ENCODE measurements around the gene MACROD1.
"Not testable (repeated sequence)": the region's sequence is repeated elsewhere in the genome, so short reads cannot be mapped to it uniquely, and the experiment has no call there.

MACROD1 gene

DNA sequence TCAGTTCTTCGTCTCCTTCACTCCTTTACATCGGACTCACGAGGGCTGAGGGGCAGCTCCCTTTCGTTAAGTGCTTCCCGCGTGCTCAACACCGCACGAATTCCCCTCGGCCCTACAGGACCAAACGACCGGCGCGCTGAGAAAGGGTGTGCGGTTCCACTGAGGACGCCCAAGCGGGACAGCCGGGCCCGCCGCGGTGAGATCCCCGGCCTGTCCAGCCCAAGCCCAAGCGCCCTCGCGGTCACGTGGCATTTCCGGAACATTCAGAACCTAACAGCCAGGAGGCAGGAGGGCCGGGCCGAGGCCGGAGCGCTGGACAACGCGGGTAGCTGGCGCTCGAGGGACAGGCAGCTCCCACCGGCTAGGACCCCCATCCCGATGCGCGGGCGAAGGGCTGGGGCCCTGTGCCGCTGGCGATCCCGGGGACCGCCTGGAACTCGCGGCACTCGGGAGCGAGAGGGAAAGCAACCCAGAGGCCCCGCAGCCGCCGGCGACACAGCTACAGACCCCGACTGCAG lies 19.3 kb upstream of the MACROD1 start:
- peak; percentile 67 for DNase-seq

DNA sequence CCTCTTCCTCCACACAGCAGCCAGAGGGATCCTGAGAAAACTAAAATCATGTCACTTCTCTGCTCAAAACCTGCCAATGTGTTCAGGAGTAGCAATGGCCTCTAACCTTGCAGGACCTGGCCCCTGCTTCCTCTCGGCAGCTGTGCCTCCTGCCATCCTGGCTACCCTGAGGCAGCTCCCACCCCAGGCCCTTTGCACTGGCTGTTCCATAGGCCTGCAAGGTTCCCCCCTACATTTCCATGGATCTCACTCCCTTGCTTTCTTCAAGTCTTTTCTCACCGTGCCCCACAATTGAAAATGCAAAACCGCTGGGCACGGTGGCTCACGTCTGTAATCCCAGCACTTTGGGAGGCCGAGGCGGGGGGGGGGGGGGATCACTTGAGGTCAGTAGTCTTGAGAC lies 18.0 kb upstream of the MACROD1 start:
- no peak for DNase-seq

DNA sequence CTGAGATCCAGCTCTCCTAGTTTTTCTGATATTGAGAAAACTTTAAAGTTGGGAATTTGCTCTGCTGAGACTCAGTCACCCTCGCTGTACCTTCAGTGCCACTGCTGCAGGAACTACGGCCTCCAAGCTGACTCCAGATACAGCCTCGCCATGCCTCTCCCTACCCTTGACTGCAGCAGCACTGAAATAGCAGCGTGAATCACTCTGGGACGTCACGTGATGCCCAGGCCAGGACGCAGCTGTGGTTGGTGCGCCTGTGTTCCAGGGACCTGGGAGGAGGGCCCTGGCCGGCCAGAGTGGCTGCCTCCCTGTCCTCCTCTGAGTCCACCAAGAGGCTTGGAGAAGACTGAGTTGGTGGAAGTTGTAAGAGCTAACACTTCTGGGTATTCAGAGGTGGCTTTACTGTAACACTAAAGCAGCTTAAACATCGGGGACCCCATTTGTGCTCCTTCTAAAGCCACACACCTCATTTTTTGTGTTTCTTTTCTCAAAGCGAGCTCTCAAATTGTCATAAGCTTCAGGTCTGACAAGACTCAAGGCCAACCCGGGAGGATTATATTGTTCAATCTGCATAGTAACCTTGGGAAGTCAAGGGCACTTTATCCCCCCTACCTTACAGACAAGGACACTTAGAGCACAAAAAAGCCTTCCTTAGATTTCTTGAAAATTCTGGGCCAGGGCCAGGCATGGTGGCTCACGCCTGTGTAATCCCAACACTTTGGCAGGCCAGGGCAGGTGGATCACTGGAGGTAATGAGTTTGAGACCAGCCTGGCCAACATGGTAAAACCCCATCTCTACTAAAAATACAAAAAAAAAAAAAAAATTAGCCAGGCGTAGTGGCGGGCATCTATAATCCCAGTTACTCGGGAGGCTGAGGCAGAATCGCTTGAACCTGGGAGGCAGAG lies 15.8 kb upstream of the MACROD1 start:
- DNase-seq, result peak; percentile 65

DNA sequence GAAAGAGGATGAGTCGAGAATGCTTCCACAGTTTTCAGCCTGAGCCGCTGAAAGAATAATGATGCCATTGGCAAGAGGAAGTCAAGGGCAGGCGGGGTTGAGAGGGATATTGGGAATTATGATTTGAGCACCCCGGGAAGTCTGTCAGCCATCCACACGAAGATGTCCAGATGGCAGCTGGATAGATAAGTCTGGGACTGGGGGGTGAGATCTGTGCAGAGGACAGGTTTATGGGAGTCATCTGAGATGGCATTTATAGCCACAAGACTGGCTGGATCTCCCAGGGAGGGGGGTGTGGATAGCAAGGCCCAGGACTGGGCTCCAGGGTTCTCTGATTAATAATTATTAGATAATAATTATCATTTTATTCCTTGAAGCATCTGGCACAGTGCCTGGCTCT lies 15.0 kb upstream of the MACROD1 start:
- no peak for DNase-seq

DNA sequence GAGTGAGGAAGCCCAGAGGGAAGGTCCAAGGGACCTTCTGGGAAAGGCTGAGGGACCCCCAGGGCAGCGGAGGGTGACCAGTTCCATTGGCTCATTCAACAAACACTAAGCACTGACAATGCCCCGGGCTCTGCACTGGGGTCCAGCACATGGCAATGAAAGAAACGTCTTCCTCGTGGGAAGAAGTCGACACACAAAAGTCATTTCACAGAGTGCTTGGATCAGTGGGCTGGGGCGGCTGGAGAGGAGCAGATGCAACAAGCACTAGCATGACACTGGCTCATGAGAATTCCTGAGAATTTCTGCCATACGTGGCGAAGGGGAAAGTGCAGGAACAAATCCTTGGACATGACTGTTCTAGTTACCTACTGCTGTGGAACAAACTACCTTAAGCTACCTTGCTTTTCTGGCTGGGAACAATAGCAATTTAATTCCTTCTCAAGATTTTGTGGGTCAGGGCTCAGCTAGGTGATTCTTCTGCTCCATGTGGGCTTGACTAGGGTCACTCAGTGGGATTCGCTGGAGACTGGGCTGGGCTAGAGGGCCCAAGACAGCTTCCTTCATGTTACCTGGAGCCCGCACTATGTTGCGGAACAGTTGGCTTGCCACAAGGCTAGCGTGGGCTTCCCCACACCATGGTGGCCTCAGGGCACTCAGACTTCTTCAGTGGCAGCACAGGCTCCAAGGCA lies 13.2 kb upstream of the MACROD1 start:
- no peak for DNase-seq

DNA sequence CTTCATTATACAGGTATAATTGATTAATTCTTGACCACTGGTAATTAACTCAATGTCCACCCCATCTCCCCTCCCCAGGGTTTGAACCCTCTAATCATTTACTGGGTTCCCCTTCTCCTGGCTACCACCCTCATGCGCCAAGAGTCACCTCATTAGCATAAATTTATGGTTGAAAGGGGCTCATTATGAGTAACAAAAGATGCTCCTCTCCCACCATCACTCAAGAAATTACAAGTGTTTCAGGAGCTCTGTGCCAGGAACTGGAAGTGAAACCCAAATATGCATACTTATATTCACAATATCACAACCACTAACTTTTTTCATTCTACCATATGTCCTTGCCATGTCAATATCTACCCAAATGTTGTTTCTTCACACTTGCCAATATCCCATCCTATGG lies 12.3 kb upstream of the MACROD1 start:
- DNase-seq, result no peak

DNA sequence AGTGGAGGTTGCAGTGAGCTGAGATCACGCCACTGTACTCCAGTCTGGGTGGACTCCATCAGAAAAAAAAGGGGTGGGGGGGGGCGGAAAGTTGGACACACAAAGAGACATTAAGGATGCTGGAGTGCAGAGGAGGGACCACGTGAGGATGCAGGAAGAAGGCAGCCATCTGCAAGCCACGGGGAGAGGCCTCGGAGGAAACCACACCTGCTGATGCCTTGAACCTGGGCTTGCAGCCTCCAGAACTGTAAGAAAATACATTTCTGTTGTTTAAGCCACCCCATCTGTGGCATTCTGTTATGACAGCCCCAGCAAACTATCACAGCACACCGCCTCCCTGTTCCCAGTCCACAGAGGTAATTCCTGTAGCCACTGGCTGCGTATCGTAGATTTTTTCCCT lies 10.8 kb upstream of the MACROD1 start:
- no peak for DNase-seq

DNA sequence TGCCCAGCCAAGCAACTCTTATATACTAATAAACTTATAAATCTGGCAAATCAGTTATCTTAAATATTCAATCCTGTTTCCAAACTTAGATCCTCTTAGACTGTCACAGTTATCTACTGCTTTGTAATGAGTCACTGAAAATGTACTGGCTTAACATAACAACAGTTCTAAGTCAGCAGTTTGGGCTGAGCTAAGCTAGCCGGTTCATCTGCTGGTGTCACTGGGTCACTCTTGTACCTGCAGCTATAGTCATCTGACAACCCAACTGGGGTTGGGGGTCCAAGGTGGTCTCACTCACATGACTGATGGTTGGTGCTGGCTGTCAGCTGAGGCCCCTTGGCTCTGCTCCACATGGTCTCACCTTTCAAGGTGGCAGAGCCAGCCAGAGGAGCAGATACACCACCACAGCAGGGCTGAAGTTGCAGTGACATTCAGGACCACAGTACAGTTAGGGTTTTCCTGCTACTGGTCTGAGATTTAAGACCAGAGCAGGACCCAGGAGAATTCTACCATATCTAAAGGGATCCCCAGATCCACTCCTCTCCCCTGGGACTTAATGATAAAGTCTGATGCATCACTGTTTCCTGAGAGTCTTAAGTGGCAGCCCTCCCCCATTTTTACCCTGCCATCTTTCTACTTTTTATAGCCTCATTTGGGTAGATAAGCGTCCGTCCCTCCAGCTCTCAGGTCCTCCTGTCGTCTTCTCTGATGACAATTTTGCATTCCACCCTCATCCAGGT lies 7.9 kb upstream of the MACROD1 start:
- no peak for DNase-seq

DNA sequence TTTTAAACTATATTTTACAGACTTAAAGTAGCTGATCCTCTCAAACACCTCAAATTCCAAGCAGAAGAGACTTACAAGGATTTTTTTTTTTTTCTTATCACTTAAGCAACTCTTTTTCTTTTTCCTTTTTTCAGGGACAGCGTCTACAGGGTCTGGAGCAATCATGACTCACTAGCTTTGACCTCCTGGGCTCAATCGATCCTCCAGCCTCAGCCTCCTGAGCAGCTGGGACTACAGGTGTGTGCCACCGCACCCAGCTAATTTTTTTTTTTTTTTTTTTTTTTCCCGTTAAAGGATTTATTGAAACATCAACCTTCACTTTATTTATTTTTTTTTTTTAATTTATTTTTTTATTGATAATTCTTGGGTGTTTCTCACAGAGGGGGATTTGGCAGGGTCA lies 4.5 kb upstream of the MACROD1 start:
- no peak for DNase-seq

DNA sequence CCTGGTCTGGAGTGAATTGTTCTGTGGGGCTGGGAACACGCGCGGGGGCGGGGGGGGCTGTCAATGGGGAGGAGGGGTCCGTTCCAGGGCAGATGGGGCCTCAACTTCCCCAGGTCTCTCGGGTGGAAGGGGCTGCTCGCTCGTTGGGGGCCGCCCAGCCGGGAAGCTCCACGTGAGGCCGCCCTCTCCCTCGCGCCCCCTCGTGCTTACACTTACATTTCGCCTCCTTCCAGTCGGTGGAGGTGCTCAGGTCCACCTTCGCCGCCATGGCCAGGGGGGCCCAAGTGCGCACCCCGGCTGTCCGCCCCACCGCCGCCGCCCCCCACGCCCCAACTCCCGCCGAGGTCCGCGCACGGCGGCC lies 452 bp downstream of the MACROD1 start:
- no peak for DNase-seq

DNA sequence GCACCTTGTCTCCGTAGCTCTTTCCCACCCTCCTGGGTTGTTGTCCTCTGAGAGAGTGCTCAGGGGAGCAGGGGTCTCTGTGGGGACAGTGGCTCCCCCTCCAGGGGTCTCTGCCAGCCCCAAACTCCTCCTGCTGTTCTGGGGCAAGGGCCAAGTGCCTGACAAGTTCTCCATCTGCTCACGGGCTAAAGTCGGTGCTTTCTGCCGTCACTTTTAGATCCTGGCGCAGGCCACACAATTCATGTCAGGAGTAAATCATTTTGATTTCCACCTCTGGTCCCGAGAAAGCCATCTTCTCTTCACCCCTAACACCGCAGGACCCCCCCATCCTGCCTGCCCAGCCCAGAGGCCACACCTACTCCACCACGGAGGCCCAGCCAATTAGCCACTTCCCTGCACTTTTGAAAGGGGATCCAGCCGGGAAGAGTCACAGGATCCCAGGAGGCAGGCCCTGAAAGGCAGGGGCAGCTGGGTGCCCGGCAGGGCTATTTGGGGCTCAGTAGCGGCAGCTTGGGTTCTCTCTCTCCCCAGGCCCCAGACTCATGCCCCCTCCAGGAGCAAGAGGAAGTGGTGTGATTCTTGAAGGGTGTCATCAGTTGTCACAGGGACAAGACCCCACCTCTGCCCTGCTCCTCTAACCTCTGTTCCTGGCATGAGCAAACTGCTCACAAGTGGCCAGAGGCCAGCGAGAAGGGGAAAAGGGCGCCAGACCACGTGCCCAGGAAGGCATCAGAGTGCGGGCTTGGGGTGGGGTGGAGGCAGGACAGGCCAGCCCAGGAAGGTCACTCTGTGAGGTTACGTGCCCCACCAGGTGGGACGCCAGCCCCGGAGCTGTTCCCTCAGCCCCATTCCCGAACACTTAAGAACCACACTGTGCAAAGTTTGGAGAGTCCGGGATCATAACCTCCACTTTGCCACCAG lies 1.3 kb downstream of the MACROD1 start:
- DNase-seq, result no peak

DNA sequence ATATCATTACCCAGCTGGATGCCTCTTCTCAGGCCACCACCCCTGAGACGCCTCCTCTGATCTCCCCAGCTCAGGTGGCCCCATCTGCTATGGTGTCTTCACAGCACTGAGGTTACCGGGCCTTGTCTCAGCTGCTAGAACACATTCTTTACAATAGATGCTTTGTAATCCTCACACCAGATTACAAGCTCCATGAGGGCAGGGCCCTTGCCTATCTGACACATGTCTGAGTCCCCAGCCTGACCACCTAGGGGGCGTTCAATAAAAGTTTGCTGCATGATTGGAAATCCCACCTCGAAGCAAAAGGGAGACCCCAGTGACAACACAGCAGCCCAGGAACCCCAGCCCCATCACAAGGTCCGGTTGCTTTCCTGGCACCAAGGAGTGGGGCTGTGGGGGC lies 2.0 kb downstream of the MACROD1 start:
- no peak for DNase-seq

DNA sequence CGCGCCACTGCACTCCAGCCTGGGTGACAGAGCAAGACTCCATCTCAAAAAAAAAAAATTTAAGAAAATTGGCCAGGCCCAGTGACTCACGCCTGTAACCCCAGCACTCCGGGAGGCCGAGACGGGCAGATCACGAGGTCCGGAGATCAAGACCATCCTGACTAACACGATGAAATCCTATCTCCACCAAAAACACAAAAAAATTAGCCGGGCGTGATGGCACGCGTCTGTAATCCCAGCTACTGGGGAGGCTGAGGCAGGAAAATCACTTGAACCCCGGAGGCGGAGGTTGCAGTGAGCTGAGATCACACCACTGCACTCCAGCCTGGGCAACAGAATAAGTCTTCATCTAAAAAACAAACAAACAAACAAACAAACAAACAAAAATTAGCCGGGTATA lies 3.1 kb downstream of the MACROD1 start:
- DNase-seq, result not testable (repeated sequence)

DNA sequence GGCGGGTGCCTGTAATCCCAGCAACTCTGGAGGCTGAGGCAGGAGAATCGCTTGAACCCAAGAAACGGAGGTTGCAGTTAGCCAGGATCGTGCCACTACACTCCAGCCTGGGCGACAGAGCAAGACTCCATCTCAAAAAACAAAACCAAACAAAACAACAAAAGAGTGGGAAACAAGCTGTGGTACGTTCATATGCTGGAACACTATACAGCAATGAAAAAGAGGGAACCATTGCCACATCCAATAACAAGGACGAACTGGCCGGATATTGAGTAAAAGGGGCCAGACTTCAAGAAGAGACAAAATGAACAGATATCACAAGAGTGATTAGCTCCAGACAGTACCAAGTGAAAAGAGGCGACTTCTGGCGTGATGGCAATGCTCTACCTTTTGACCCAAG lies 4.9 kb downstream of the MACROD1 start:
- no peak for DNase-seq

DNA sequence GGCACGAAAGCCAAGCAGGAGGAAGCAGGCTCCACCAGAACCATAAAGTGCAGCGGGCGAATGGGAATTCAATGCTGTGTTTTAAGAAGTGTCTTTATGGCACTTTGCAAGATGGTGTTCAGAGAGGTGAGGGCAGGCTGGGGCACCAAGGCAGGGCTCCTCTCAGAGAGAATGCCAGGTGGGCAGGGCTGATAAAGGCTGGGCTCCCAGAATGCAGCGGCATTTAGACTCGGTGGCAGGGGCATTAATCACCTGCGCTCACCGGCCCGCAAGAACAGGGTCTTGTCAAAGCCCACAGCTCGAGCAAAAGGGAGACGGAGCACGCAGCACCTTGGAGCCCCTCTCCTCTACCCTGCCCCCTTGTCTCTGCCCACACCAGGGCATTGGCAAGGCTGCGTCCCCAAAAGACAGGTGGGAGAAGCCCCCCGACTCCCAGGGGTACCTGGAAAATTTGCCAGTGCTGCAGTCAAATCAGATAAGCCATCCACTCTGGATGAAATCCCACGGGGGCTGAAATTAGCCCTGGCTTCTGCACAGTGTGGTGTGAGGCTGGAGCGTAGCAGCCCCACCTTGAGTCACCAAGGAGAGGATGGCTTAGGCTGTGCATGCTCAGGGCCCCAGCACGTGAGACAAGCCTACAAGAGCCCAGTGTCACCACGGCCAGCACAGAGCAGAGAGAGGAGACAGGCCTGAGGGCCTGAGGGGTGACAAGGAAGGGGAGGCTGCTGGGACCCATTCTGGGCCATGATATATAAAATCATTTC lies 8.1 kb downstream of the MACROD1 start:
- no peak for DNase-seq

DNA sequence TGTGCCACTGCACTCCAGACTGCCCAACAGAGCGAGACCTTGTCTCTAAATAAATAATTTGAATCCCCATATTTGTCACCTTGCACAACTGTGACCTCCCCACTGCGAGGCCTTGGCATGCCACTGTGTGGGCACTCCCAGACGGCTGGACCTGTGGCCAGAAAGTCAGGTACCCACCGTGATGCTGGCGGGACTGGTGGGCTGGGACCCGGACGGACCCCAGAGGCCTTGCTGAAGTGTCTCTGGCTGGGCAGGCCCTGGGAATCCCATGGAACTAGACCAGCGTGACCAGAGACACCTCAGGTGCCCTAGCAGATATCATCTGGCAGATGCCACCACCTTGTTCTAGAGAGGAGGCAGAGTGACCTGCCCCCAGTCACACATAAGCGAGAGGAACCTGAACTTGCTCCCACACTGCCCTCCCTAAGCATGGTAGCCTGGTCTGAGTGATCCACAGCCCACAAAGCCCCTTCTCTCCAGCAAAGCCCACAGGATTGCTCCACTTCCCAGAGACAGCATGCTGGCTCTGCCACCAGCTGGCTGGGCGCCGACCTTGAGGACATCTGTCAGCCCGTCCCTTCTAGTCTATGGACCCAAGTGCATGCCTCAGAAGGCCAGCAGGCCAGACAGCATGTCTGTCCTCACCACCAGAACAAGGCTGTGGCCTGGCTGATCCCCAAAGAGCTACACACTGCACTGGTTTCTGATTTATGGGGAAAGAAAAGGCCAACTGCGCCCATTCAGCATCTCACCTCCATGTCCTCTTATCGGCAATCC lies 9.5 kb downstream of the MACROD1 start:
- DNase-seq, result no peak

DNA sequence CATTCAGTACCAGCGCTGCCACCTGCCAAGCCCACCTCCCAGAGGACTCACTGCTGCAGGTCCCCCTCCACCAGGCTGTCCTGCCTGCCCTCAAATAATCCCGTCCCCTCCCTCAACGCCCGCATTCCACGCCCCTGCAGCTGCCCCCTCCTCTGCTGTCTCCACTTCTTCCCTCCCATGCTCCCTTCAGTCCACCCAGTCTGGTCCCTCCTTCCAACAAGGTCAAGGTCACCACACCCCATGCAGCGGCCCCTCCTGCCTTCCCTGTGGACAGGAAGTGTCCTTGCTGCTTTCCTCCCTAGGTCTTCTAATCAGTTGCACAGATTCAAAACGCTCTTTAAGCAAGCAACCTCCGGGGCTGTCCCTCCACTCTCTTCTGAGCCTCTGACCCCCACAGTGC lies 12.1 kb downstream of the MACROD1 start:
- no peak for DNase-seq

DNA sequence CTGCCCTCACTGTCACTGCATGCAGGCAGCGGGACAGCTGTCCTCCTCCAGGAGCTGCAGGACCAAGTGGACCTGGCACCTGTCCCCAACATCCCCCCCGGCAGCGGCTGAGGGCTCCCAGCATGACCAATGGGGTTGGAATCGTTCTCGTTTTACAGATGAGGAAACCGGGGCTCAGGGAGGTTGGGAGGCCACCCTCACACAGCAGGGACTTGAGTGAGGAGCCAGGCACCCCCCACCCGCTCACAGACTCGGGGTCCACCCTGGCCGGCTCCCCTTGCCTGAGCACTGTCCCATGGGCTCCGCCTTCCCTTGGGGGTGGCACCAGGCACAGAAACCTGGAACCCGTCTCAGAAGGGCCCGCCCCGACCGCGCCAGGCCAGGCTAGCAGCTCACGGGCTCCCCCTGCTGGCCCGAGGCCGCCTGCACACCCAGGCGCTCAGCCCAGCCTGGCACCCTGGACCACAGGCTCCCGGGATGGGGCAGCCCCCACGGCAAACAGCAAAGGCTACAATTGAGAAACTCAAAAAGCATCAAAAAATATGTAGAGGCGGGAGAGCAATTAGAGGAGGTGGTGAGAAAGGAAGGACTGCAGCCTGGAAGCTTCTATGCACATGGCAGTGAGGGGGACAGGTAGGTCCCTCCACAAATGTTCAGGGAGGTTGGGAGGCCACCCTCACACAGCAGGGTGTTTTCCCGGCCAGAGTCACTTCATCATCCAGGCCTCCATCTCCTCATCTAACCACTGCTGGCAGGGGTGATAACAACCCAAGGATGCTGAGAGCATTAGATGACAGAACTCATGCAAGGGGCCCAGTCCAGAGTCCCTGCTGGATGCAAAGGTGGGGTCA lies 12.8 kb downstream of the MACROD1 start:
- peak; percentile 37 for DNase-seq

DNA sequence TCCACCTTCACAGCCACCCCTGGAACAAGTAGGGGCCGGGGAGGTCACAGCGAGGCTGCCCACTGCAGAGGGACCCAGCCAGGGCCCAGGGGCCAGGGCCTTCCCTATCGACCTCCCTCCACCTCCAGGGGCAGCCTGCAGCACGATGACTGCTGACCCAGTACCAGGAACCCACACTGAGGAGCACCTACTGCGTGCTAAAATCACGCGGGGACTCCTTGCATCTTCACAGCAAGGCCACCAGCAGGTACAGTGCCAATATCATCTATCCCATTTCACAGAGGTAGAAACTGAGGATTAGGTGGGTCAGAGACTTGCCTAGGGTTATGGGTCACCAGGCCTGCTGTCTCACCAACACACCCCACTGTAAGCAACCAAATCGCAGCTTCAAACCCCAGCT lies 14.6 kb downstream of the MACROD1 start:
- no peak for DNase-seq
